Heart left ventricle (tissue), 13 donors: ENCODE results near the gene TIMD4.

Source experiments
- CTCF ChIP-seq, 12 donors: fragments of 200-600 bp; sonication (generic) in 4 of 12; IDR thresholded peaks; one replicate each; pipeline versions ENCODE4 v1.5.0 to v1.8.0; 2018 to 2022; ENCODE audit warnings: antibody characterized with exemption in 12 of 12, mild to moderate bottlenecking in 5 of 12
- POLR2A ChIP-seq, 2 donors: fragments of 450-650 bp; IDR thresholded peaks; one replicate each; pipeline ENCODE4 v1.6.1; 2017; ENCODE audit warnings: antibody characterized with exemption in 2 of 2, mild to moderate bottlenecking in 2 of 2, moderate library complexity in 2 of 2
- donor health status: ischemic (EF 13 %, LVEDD 7.1; RV severe dilation, severe dysfunction).
- donor health status: DM: no; HTN: yes; CAD: no.
- donor health status: DM: no; HTN: no; CAD: no.
- donor health status: ischemic (EF 25% LVEDD 6.9; RV normal size, moderate dysfunction).
- donor health status: ischemic (EF 25% LVEDD 5.7; RV mildly dilated, moderate dysfunction).
- donor health status: ischemic (EF 35%, LVEDD 5.7; RV mildly dilated, moderate dysfunction).
- donor health status: nonischemic (EF 11% LVEDD 7.7; RV severe dilation, severe dysfunction).
- donor health status: DM: yes; HTN: yes; CAD: no.
- donor health status: PGD.
- donor health status: ischemic (EF 29% LVEDD 5.4; RV normal size, mild dysfunction).
- donor health status: nonischemic (EF 23%, LVEDD 6.1; RV moderate dilation, normal function).

- TF ChIP-seq CTCF (IDR thresholded peaks at IDR 0.05) (no peak), POLR2A (IDR thresholded peaks at IDR 0.05) (no peak)
Observed at GRCh38 chr5:156956321-156956720, 6.7 kb downstream of the TIMD4 start.
